Caco-2 (cell line): ENCODE measurements around the gene SIL1. TPM values are rescaled to one million over a fixed set of nuclear protein-coding genes. Genes with fewer than 3 reads are reported as not detected.
A peak's percentile ranks its signal among the peaks of the same experiment; 100 is the strongest.

Source experiments
- BruUV-seq: library from RNA; stranded (reverse); fragments of 400-500 nt; replicated peaks from 2 replicates; lab custom pipeline; 2021; lab: Mats Ljungman, UMichigan
- CTCF ChIA-PET: fragments of 300-600 bp; sonication (Branson Sonifier 250); formaldehyde crosslinking; loops from one replicate; lab custom pipeline; 2022; ENCODE audit warnings: antibody characterized with exemption; lab: Charles Lee
- POLR2A ChIA-PET: fragments of 300-600 bp; sonication (Branson Sonifier 250); formaldehyde crosslinking; loops from one replicate; lab custom pipeline; 2022; ENCODE audit warnings: antibody characterized with exemption; lab: Charles Lee
- DNase-seq, 2 experiments: peaks; one replicate each; pipeline versions ENCODE4 v3.0.0 to v3.0.0-alpha.2; 2020 to 2022
- H3K27me3 ChIP-seq: replicated peaks from 2 replicates; pipeline ENCODE4 v1.6.0; 2011; ENCODE audit warnings: low read length; ENCODE audit not compliant: control insufficient read depth, insufficient read depth
- H3K36me3 ChIP-seq: 2 replicates; pipeline ENCODE4 v1.5.1; 2011; ENCODE audit warnings: low read length; ENCODE audit not compliant: control insufficient read depth, insufficient read depth
- H3K4me1 ChIP-seq: fragments of 250-450 bp; sonication (Bioruptor Pico); 2 replicates; pipeline ENCODE4 v1.5.1; 2020; ENCODE audit warnings: mild to moderate bottlenecking
- H3K4me3 ChIP-seq: 2 replicates; pipeline ENCODE4 v1.5.1; 2011; ENCODE audit warnings: low read depth, mild to moderate bottlenecking, control low read depth, low read length
- H3K9me3 ChIP-seq: fragments of 250-450 bp; sonication (Bioruptor Pico); 2 replicates; pipeline ENCODE4 v1.5.1; 2020; ENCODE audit warnings: mild to moderate bottlenecking, moderate library complexity
- H3K27ac Mint-ChIP-seq: one replicate; pipeline ENCODE4 v1.8.0; 2022; ENCODE audit warnings: mixed read lengths; ENCODE audit not compliant: unreplicated experiment
- H3K27me3 Mint-ChIP-seq: one replicate; pipeline ENCODE4 v1.8.0; 2022; ENCODE audit warnings: mixed read lengths; ENCODE audit not compliant: insufficient read depth, unreplicated experiment
- H3K36me3 Mint-ChIP-seq: one replicate; pipeline ENCODE4 v1.8.0; 2022; ENCODE audit warnings: mild to moderate bottlenecking, mixed read lengths; ENCODE audit not compliant: insufficient read depth, unreplicated experiment
- H3K4me1 Mint-ChIP-seq: one replicate; pipeline ENCODE4 v1.8.0; 2022; ENCODE audit warnings: low read depth, mixed read lengths; ENCODE audit not compliant: unreplicated experiment
- H3K4me3 Mint-ChIP-seq: one replicate; pipeline ENCODE4 v1.8.0; 2022; ENCODE audit warnings: mild to moderate bottlenecking, moderate library complexity, mixed read lengths; ENCODE audit not compliant: unreplicated experiment
- H3K9me3 Mint-ChIP-seq: one replicate; pipeline ENCODE4 v1.8.0; 2022; ENCODE audit warnings: mixed read lengths; ENCODE audit not compliant: unreplicated experiment
- intact Hi-C: fragments of 100-400 bp; cut with micrococcal nuclease; formaldehyde crosslinking; loops from one replicate; pipeline ENCODE4 v1.10.0; 2022; ENCODE audit not compliant: unreplicated experiment
- total RNA-seq: library from RNA; stranded (reverse); gene quantifications from 2 replicates; pipeline ENCODE4 v1.2.3, GENCODE V29; 2022
- TF ChIP-seq, protein P1 (sequence below), 2 experiments: fragments of 200-600 bp in 1 of 2; IDR thresholded peaks; 1 replicate in 1 of 2; 2 replicates in 1 of 2; pipeline versions ENCODE4 v1.5.1 to v1.8.0; 2011 to 2022; ENCODE audit warnings: antibody characterized with exemption in 1 of 2, control low read depth in 1 of 2, inconsistent platforms in 1 of 2, low read depth in 1 of 2, low read length in 1 of 2, mild to moderate bottlenecking in 1 of 2, moderate library complexity in 1 of 2; ENCODE audit not compliant: insufficient read depth in 1 of 2, severe bottlenecking in 1 of 2, unreplicated experiment in 1 of 2

SIL1 gene
- total RNA-seq, 1 experiment from 2014 or later, result 29.7 TPM

DNA sequence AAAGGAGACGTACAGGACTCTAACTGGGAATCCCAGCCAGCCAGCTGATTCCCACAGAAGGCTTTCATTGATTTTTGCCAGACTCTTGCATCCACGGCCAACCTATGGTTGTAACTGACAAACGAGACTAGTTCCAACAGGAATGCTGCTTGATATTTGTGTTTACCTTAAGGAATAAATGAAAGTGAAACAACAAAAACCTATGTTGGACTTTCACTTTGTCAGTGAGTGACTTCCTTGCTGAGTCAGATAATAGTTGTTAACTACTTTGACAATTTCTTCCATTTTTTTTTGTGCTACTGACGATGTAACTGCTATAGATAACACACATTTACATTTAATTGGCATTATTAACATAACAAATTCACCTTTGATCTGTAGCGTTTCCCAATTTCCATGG is 259.6 kb downstream of the SIL1 start:
- Histone ChIP-seq H3K9me3 (no peaks in the 10 kb centered on the region), H3K27me3 (no peaks in the 10 kb centered on the region), H3K36me3 (peaks cover 2% of the 10 kb centered on the region), H3K4me3 (no peak overlapping the region), H3K4me1 (no peaks in the 10 kb centered on the region)
- CTCF ChIA-PET, result no interaction called here
- TF ChIP-seq, protein P1, sequence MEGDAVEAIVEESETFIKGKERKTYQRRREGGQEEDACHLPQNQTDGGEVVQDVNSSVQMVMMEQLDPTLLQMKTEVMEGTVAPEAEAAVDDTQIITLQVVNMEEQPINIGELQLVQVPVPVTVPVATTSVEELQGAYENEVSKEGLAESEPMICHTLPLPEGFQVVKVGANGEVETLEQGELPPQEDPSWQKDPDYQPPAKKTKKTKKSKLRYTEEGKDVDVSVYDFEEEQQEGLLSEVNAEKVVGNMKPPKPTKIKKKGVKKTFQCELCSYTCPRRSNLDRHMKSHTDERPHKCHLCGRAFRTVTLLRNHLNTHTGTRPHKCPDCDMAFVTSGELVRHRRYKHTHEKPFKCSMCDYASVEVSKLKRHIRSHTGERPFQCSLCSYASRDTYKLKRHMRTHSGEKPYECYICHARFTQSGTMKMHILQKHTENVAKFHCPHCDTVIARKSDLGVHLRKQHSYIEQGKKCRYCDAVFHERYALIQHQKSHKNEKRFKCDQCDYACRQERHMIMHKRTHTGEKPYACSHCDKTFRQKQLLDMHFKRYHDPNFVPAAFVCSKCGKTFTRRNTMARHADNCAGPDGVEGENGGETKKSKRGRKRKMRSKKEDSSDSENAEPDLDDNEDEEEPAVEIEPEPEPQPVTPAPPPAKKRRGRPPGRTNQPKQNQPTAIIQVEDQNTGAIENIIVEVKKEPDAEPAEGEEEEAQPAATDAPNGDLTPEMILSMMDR (IDR thresholded peaks at IDR 0.05; ENCODE audit: insufficient read depth in 1 of 2, low read depth in 1 of 2, low read length in 1 of 2, severe bottlenecking in 1 of 2, unreplicated experiment in 1 of 2), result no peak
- H3K4me1 Mint-ChIP-seq, result no peaks in the 10 kb centered on the region
- H3K27ac Mint-ChIP-seq, result no peak overlapping the region
- BruUV-seq, result no TSS peak
- intact Hi-C loops, result no loop called here
- POLR2A ChIA-PET, result no interaction called here
- H3K9me3 Mint-ChIP-seq, result no peaks in the 10 kb centered on the region
- DNase-seq, result no peak
- no peaks in the 10 kb centered on the region for H3K27me3 Mint-ChIP-seq
- H3K36me3 Mint-ChIP-seq, result peaks cover 77% of the 10 kb centered on the region
- H3K4me3 Mint-ChIP-seq, result peak overlapping the region; percentile 25

DNA sequence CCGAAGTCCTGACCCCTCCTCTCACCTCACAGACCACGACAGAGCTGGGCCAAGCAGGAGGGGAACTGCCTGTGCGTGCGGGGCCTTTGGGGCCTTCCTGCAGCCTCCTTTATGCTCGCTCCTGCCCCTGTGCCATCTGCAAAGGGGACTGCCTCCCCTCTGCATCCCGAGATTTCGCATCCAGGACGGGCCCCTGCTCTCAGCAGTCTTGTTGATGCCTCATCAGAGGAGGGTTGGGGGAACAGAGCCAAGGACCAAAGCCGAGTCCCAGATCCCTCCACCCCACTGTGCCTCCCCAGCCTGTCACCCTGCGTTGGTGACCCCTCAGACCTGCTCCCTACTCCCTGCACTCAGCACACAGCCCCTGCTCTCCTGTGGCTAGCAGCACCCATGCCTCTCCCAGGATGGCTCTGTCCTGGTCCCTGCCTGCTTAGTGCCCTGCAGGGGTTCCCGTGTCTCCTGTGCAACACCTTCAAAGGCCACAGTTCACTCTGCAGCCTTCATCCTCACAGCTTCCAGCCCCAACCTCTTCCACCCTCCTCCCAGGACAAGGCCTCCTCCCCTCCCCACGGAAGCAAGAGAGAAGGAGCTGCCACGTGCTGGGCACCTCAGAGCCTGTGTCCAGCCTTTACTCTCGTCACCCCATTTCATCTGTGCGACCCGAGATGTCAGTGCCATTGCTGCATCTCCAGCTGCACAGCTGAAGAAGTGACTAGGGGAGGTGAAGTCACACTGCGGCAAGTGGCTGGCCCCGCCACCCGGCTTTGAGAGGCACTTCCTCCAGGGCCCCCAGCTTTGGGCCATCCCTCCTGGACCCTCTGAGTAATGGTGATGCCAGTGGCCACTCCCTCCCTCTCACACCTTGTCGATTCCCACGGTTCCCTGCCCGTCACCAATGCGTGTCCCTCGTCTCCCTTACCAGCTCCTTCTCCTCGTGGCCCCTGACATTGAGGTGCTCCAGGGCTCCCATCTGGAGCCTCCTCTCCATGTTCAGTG is 260.5 kb downstream of the SIL1 start:
- peaks cover 5% of the 10 kb centered on the region for H3K36me3 ChIP-seq
- no TSS peak for BruUV-seq
- H3K27me3 ChIP-seq, result no peaks in the 10 kb centered on the region
- no peak for DNase-seq
- intact Hi-C loops, result no loop called here
- H3K4me3 Mint-ChIP-seq, result peak overlapping the region; percentile 25
- no peak overlapping the region for H3K4me3 ChIP-seq
- H3K36me3 Mint-ChIP-seq, result peaks cover 83% of the 10 kb centered on the region
- no peaks in the 10 kb centered on the region for H3K4me1 ChIP-seq
- no peaks in the 10 kb centered on the region for H3K4me1 Mint-ChIP-seq
- H3K9me3 ChIP-seq, result no peaks in the 10 kb centered on the region
- POLR2A ChIA-PET, result no interaction called here
- TF ChIP-seq, protein P1 (IDR thresholded peaks at IDR 0.05; ENCODE audit: insufficient read depth in 1 of 2, low read depth in 1 of 2, low read length in 1 of 2, severe bottlenecking in 1 of 2, unreplicated experiment in 1 of 2), result no peak
- no peaks in the 10 kb centered on the region for H3K9me3 Mint-ChIP-seq
- H3K27me3 Mint-ChIP-seq, result no peaks in the 10 kb centered on the region
- CTCF ChIA-PET, result no interaction called here
- peak overlapping the region; percentile 39 for H3K27ac Mint-ChIP-seq

DNA sequence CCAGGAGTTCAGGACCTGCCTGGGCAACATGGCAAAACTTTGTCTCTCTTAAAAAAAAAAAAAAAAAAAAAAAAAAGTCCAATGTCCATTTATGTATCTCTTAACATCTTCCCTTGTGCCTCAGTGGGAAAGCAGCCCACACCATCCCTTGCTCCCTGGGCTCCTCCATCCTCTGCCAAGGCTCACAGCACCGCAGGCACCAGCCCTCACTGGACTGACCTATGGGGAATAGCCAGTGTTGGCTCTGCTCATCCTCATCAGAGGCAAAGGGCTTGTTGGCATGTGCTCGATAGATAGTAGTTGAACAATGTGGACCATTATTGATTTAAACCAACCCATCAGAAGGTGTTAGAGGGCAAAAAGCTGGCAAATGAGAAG is 261.2 kb downstream of the SIL1 start:
- Histone ChIP-seq H3K36me3 (peaks cover 8% of the 10 kb centered on the region), H3K27me3 (no peaks in the 10 kb centered on the region), H3K4me1 (no peaks in the 10 kb centered on the region), H3K4me3 (no peak overlapping the region), H3K9me3 (no peaks in the 10 kb centered on the region)
- no peak for DNase-seq
- H3K9me3 Mint-ChIP-seq, result no peaks in the 10 kb centered on the region
- H3K4me3 Mint-ChIP-seq, result no peak overlapping the region
- POLR2A ChIA-PET, result no interaction called here
- peak overlapping the region; percentile 39 for H3K27ac Mint-ChIP-seq
- H3K27me3 Mint-ChIP-seq, result no peaks in the 10 kb centered on the region
- BruUV-seq, result no TSS peak
- CTCF ChIA-PET, result no interaction called here
- peaks cover 90% of the 10 kb centered on the region for H3K36me3 Mint-ChIP-seq
- TF ChIP-seq, protein P1 (IDR thresholded peaks at IDR 0.05; ENCODE audit: insufficient read depth in 1 of 2, low read depth in 1 of 2, low read length in 1 of 2, severe bottlenecking in 1 of 2, unreplicated experiment in 1 of 2), result no peak
- H3K4me1 Mint-ChIP-seq, result no peaks in the 10 kb centered on the region
- intact Hi-C loops, result no loop called here
